ENCODE results near the gene RFNG.
A peak's percentile ranks its signal among the peaks of the same experiment; 100 is the strongest.

Gene RFNG

DNA sequence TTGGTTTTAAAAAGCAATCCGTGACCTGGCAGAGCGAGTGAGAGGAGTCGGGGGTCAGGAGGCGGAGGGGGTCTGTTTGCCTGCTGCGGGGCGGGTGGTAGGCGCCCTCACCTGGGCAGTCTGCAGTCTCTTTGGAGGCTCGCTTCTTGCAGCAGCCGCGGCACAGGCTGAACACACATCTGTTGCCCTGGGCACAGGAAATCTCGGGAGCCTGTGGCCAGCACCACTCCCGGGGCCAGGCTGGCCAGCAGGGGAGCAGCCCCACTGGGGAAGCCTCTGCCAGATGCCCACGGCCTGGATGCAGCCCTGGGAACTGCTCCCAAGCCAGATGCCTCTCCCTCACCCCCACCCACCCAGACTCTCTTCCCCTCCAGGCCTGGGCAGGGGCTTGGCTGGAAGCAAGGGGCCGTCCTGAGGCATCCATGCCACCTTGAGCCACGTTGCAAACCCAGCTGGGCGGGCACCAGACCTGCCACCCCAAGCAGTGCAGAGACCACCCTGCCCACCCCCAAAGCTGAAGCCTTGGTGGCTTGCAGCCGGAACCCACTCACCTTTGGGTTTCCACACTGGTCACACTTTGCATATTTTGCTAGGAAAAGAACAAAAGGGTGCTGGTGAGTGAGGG is 6.7 kb upstream of the RFNG start:
- Mint-ChIP-seq H3K36me3 (no peaks in the 10 kb centered on the region), H3K9me3 (ENCODE audit: low read depth) (no peaks in the 10 kb centered on the region), H3K4me3 (no peak overlapping the region), H3K27me3 (no peaks in the 10 kb centered on the region), H3K27ac (no peak overlapping the region), H3K4me1 (ENCODE audit: low read depth) (peaks cover 4% of the 10 kb centered on the region)

DNA sequence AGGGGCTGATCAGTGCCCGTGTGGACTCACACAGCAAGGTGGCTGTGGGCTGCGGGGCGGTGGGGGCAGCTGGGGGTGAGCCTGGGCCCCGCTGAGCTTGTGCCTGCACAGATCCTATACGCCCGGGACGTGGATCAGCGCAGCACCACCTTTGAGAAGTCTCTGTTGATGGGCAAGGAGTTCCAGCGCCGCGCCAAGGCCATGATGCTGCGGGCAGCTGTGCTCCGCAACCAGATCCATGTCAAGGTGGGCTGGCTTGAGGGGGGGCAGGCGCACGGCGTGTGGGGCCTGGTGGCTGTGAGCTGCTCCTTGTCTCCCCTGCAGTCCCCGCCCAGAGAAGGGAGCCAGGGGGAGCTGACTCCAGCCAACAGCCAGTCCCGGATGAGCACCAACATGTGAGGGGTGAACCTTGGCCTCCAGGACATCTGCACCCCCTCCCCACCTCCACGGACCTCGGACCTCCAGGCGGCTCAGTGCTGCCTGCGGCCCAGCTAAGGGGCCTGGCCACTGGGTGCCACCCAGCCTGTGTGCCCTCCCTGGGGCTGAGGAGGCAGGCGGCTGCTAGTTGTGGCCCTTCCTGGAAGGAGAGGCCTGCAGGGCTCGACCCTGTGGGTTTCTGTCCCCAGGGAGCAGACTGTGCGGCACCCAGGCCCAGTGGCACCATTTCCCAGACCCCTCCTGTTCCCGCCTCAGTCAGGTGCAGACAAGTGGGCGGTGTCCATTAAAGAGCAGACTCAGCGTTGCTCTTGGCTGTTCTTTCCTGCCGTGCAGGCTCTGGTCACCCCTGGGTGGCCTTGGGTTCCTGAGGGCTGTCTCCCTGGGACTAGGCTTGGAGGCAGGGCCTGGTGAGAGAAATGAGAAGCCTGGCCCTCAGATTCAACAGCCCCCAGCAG is 5.4 kb upstream of the RFNG start:
- H3K27me3 Mint-ChIP-seq = no peaks in the 10 kb centered on the region
- H3K36me3 Mint-ChIP-seq = no peaks in the 10 kb centered on the region
- no peak overlapping the region for H3K4me3 Mint-ChIP-seq
- H3K9me3 Mint-ChIP-seq (ENCODE audit: low read depth) = no peaks in the 10 kb centered on the region
- H3K27ac Mint-ChIP-seq = no peak overlapping the region
- peaks cover 5% of the 10 kb centered on the region for H3K4me1 Mint-ChIP-seq (ENCODE audit: low read depth)

DNA sequence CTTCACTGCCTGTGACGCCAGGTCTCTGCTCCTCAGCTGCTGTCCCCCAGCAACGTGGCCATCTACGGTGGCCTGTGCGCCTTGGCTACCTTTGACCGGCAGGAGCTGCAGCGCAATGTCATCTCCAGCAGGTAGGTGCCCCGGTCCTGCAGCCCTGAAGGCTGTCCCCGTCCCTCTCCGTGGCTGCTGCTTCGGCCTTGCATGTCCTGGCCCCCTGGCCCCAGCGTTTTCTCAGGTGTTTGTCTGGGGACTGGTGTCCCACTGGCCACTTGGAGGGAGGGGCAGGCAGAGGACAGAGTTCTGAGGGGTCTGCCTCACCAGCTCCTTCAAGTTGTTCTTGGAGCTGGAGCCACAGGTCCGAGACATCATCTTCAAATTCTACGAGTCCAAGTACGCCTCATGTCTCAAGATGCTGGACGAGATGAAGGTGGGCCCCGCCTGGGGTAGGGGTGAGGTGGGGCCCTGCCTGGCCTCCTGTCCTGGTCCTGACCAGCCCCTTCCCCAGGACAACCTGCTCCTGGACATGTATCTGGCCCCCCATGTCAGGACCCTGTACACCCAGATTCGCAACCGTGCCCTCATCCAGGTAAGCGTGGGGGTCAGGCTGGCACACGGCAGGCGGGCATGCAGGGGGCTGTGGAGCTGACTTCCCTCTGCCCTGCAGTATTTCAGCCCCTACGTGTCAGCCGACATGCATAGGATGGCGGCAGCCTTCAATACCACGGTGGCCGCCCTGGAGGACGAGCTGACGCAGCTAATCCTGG is 4.5 kb upstream of the RFNG start:
- peaks cover 5% of the 10 kb centered on the region for H3K4me1 Mint-ChIP-seq (ENCODE audit: low read depth)
- H3K4me3 Mint-ChIP-seq = no peak overlapping the region
- no peaks in the 10 kb centered on the region for H3K27me3 Mint-ChIP-seq
- H3K36me3 Mint-ChIP-seq = no peaks in the 10 kb centered on the region
- no peaks in the 10 kb centered on the region for H3K9me3 Mint-ChIP-seq (ENCODE audit: low read depth)
- H3K27ac Mint-ChIP-seq = no peak overlapping the region

DNA sequence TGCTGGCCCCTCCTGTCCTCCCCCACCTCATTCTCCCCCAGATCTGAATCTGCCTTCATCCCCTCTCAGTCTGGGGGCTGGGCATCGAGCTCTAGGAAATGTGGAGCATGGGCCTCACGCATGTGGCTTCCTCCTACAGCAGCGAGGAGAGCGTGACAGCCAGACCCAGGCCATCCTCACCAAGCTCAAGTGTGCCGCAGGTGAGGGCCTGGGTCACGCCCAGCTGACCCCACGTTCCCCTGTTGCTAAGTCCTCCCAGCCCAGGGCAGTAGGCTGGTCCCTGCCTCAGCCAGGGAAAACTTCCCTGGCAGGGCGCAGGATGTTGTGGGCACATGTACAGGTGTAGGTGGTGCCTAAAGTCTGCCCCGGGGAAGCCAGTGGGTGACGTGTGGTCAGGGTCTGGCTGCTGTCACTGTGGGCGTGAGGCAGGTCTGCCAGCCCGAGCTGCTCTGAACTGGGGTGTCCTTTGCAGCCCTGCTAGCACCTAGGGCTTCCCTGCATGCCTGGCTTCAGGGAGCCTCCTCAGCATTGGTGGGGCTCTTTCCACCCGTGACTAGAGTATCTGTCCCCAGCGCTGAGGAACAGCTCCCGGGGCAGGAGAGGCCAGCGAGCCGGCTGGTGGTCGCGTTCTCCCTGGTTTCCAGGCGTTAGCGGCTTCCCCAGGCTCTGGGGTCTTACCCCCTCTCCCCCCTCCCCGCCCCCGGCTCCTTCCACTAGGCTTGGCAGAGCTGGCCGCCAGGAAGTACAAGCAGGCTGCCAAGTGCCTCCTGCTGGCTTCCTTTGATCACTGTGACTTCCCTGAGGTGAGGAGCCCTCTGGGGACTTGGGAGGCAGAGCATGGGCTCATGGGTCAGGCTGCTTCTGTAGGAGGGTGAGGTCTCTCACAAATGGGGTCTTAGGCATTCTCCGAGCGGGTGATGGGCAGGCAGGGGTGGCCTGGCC is 3.7 kb upstream of the RFNG start:
- Mint-ChIP-seq H3K4me1 (ENCODE audit: low read depth) (peaks cover 11% of the 10 kb centered on the region), H3K36me3 (no peaks in the 10 kb centered on the region), H3K4me3 (peak overlapping the region; percentile 13), H3K9me3 (ENCODE audit: low read depth) (no peaks in the 10 kb centered on the region), H3K27me3 (no peaks in the 10 kb centered on the region), H3K27ac (no peak overlapping the region)

DNA sequence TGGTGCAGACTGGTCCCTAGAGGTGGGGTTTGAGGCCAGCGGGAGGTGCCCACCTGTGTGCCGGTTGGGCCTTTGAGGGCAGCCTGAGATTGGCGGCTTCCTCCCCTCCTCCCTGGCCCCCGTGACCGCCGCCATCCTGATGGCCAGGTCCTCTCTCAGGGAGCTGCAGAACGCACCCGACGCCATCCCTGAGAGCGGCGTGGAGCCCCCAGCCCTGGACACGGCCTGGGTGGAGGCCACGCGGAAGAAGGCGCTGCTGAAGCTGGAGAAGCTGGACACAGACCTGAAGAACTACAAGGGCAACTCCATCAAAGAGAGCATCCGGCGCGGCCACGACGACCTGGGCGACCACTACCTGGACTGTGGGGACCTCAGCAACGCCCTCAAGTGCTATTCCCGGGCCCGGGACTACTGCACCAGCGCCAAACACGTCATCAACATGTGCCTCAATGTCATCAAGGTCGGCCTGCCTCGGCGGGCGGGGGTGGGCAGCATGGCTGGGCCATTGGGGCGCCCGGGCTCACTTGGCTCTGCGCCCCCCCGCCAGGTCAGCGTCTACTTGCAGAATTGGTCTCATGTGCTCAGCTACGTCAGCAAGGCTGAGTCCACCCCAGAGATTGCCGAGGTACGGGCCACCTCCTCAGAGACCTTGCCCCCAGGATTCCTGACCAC is 2.9 kb upstream of the RFNG start:
- H3K4me1 Mint-ChIP-seq (ENCODE audit: low read depth) = peaks cover 12% of the 10 kb centered on the region
- H3K4me3 Mint-ChIP-seq = peak overlapping the region; percentile 13

DNA sequence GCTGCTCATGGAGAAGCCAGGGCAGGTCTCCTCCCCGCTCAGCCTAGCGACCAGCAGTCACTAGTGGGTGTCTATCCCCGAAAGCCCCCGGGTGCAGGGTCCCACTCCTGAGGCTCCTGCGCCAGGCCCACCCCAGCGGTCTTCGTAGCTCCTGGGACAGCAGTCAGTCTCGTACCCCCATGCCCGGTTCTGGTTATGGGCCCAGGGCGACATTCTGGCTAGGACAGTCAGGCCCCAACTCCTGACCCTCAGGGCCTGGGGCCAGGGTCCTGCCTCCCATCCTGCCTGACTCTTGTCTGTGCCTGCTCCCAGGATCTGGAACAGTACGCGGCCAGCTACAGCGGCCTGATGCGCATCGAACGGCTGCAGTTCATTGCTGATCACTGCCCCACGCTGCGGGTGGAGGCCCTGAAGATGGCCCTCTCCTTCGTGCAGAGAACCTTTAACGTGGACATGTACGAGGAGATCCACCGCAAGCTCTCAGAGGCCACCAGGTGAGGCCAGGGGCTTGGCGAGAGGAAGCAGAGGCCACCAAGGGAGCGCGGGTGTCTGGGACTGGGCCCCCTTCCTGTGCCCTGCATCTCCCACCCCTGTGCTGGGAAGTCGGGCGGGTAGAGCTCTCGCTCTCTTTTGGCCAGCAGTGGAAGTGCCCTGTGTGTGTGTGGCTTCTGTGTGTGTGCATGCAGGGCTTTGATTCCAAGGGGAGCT is 2.1 kb upstream of the RFNG start:
- Mint-ChIP-seq H3K9me3 (ENCODE audit: low read depth) (no peaks in the 10 kb centered on the region), H3K4me3 (peak overlapping the region; percentile 84), H3K27ac (no peak overlapping the region), H3K27me3 (no peaks in the 10 kb centered on the region), H3K36me3 (no peaks in the 10 kb centered on the region), H3K4me1 (ENCODE audit: low read depth) (peaks cover 12% of the 10 kb centered on the region)

More for the DNA sequence above, 2.9 kb upstream of the RFNG start:
- Mint-ChIP-seq H3K27me3 (no peaks in the 10 kb centered on the region), H3K9me3 (ENCODE audit: low read depth) (no peaks in the 10 kb centered on the region), H3K27ac (no peak overlapping the region), H3K36me3 (no peaks in the 10 kb centered on the region)

DNA sequence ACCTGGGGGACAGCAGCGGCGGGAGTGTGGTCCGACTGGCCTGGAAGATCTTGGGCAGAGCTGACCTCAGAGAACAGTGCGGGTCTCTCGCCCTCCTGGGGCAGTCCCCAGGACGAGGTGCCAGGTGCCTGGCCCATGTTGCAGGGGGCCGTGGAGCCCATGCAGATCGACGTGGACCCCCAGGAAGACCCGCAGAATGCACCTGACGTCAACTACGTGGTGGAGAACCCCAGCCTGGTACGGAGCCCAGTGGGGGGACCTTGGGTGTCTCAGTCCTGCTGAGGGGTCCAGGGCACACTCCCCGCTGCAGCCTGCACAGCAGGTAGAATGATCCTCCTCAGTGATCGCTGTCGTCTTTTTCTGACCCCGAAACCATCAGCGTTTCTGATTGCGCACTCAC is 1.5 kb upstream of the RFNG start:
- peaks cover 12% of the 10 kb centered on the region for H3K4me1 Mint-ChIP-seq (ENCODE audit: low read depth)
- peak overlapping the region; percentile 84 for H3K4me3 Mint-ChIP-seq
- H3K9me3 Mint-ChIP-seq (ENCODE audit: low read depth) = no peaks in the 10 kb centered on the region

DNA sequence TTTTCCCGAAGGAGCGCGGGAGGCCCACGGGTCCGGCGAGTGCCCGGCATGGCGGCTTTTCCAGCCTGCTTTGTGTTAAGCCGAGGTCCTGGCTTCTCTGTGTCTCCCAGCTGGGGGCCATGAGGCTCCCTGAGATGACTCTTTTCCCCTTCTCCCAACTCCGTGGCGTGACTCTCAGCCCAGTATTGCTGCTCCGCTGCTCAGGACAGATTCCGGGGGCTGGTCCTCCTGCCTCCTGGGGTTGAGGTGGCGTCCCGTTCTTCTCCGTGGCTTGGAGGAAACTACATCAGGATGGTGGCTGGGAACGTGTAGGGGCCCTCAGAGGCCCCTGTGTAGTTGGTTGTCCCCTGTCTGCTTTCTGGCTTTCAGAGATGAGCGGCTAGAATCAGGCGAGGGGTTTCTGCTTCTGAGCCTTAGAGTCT is 1.0 kb upstream of the RFNG start:
- H3K27me3 Mint-ChIP-seq = no peaks in the 10 kb centered on the region

More for the DNA sequence above, 1.5 kb upstream of the RFNG start:
- Mint-ChIP-seq H3K27me3 (no peaks in the 10 kb centered on the region), H3K27ac (no peak overlapping the region), H3K36me3 (no peaks in the 10 kb centered on the region)

DNA sequence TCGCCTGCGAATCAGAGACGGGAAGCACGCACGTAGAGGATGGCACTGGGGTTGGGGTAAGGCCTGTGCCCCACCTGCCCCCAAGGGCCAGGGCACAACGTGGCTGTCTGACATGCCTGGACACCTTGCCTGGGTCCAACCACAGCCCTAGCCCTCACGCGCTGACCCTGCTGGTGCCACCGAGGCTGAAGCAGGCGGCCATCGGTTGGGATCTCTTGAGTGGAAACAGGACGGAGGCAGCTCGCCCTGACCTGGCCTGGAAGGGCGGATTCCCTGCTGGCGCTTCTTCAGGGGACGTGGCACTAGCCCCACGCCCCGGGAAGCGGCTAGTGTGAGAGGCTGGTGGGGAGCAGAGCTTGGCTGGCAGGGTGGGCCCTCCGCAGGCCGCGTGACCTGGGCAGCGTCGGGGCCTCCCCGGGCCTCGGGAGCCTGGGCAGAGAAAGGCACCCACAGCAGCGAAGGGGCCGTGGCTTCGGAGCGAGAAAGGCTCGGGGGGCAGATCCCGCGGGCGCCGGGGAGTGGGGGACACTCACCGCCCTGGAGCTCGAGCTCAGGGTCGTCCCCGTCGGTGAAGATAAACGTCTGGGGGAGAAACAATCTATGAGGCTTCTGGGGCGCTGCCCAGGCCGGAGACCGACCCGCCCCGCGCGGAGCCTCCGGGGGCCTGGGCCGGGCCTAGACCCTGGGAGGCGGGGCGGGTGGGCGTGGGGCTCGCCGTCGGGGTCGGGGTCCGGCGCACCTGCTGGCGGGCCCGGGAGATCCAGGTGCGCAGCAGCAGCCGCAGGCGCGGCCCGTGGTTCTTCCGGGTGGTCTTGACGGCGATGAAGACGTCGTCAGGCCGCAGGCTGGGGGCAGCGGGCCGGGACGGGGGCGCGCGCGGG is 610 bp downstream of the RFNG start:
- Mint-ChIP-seq H3K27ac (peak overlapping the region; percentile 8), H3K27me3 (no peaks in the 10 kb centered on the region), H3K4me3 (peak overlapping the region; percentile 83), H3K36me3 (no peaks in the 10 kb centered on the region), H3K4me1 (ENCODE audit: low read depth) (peaks cover 13% of the 10 kb centered on the region), H3K9me3 (ENCODE audit: low read depth) (no peaks in the 10 kb centered on the region)

More for the DNA sequence above, 1.0 kb upstream of the RFNG start:
- no peaks in the 10 kb centered on the region for H3K9me3 Mint-ChIP-seq (ENCODE audit: low read depth)
- H3K4me1 Mint-ChIP-seq (ENCODE audit: low read depth) = peaks cover 12% of the 10 kb centered on the region
- no peaks in the 10 kb centered on the region for H3K36me3 Mint-ChIP-seq
- no peak overlapping the region for H3K27ac Mint-ChIP-seq
- peak overlapping the region; percentile 84 for H3K4me3 Mint-ChIP-seq

DNA sequence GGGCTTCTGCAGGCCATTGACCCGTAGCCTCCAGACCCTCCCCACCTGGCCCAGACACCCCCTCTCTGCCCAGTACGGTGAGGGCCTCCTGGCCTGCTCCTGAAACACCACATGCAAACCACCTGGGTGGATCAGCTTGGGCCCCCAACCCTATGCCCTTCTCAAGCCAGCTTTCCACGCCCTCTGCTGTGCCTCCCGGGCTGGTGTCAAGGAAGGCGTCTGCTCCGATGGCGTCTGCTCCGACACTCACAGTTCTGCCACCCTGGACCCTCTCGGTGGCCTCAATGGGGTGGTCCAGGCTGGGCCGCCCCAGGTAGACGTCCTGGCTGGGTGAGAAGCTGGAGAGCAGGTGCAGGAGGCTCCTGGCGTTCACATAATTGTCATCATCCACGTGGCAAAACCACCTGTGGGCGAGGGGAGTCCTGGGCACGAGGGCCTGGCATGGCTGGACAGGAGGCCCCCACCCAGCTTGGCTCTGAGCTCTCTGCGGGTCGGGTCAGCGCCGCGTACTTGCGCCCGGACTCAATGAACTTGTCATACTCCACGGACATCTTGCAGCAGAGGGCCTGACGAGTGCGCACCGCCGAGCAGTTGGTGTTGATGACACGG is 1.4 kb downstream of the RFNG start:
- Mint-ChIP-seq H3K27ac (no peak overlapping the region), H3K36me3 (no peaks in the 10 kb centered on the region), H3K9me3 (ENCODE audit: low read depth) (no peaks in the 10 kb centered on the region), H3K27me3 (no peaks in the 10 kb centered on the region), H3K4me1 (ENCODE audit: low read depth) (peaks cover 13% of the 10 kb centered on the region), H3K4me3 (peak overlapping the region; percentile 83)

DNA sequence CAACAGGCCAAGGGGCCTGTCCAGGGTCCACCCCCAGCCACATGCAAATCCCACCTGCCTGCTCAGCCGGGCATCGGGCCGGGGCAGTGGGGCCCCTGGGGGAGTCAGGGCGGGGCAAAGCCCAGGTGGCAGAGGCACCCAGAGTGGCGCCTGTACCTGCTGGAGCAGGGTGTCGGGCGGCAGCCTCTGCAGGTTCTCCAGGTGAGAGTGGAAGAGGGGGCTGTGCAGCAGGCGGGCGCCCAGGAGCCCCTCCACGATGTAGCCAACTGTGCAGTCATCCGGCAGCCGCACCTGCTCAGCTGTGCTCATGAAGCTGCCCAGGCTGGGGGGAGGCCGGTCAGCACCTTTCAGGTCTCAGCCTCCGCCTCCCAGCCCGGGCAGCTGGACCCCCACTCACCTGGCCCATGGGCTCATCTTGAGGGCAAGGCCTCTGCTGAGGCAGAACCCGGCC is 2.1 kb downstream of the RFNG start:
- Mint-ChIP-seq H3K36me3 (no peaks in the 10 kb centered on the region), H3K4me1 (ENCODE audit: low read depth) (peaks cover 13% of the 10 kb centered on the region), H3K4me3 (no peak overlapping the region), H3K27ac (no peak overlapping the region), H3K9me3 (ENCODE audit: low read depth) (no peaks in the 10 kb centered on the region), H3K27me3 (no peaks in the 10 kb centered on the region)

DNA sequence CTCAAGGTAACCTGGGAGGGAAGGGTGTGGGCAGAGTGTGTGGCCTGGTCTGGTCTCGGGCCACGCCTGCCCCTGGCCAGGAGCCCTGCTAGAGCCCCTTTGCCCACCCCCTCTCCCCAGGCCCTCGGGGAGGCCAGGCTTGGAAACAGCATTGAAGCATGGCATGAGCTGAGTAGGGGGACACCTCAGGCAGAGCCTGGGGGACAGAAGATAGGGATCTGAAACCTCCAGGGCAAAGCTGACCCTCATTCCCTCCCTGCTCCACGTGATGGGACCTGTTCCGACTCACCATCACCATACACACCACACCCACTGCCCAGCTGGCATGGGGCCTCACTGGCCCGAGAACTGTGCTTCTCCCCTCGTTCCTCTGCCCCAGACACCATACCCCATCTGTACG is 2.5 kb downstream of the RFNG start:
- Mint-ChIP-seq H3K4me1 (ENCODE audit: low read depth) (peaks cover 13% of the 10 kb centered on the region), H3K4me3 (no peak overlapping the region), H3K27me3 (no peaks in the 10 kb centered on the region), H3K9me3 (ENCODE audit: low read depth) (no peaks in the 10 kb centered on the region), H3K36me3 (no peaks in the 10 kb centered on the region), H3K27ac (no peak overlapping the region)

Measured in activated naive CD8-positive, alpha-beta T cell (primary cell).